Stromal cell of bone marrow (primary cell): ENCODE data around the gene NAA40.
"Not testable (repeated sequence)": the region's sequence is repeated elsewhere in the genome, so short reads cannot be mapped to it uniquely, and the experiment has no call there.

ENCODE experiments used
- DNase-seq: peaks from one replicate; pipeline ENCODE4 v3.0.0-alpha.2; 2012; ENCODE audit warnings: low read depth

Gene NAA40

DNA sequence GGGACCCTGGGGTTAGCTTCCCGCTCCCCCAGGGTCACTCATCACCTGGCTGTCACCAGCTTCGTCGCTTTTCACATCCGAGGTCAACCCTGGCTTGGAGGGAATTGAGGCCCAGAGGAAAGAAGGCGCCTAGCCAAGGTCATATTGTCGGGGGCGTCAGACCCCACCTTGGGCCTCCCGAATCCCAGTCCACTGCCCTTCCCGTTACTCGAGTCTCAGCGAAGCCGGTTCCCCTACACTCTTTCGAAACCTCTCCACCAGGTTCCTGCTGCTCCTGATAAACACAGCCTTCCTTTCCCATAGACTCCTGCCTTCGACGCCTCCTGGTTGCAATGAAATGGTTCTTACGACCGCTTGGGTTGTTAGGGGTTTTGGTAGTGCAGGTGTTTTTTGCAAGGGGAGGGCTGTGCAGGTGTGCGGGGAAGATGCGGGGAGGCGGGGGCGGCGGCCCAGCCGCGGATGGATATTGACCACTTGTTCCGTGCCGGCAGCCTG, 642 bp downstream of the NAA40 start:
- no peak for DNase-seq

DNA sequence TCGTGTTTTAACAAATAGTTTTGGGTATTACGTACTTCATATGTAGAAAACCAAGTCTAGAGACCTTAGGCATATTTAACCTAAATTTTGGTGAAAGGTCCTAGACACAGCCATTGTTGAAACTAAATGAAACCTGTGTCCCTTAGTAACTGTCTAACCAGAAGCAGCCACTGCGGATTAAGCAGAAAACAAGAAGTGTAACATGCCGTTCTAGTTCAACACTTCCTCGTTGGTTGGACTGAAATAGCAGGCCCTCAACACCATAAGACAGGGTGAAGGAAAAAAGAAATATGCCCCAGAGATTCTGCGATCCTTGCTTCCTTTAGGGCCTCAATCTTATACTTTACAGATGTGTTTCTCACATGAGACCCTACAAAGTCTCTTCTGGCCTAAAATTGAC, 2.0 kb downstream of the NAA40 start:
- no peak for DNase-seq

GRCh38 chr11:63941901-63942300, 3.1 kb downstream of the NAA40 start:
- no peak for DNase-seq

DNA sequence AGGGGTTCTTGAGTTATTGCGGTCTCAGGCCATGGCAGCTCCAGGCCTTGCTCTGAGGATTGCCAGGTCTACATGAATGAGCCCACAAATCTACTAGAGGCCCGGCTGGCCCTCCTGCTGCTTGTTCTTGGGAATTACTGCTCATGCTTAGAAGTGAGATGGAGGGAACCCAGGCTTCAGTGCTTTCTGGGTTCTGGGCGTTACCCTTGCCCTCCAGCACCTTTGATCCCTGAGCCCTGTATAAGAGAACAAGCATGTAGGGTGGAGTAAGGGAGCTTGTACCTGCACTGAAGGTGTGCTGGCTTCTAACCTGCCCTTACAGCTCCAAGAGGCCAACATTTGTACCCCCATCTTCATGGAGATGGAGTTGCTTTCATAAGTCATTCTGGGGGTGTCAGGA, 4.0 kb downstream of the NAA40 start:
- DNase-seq, result no peak

DNA sequence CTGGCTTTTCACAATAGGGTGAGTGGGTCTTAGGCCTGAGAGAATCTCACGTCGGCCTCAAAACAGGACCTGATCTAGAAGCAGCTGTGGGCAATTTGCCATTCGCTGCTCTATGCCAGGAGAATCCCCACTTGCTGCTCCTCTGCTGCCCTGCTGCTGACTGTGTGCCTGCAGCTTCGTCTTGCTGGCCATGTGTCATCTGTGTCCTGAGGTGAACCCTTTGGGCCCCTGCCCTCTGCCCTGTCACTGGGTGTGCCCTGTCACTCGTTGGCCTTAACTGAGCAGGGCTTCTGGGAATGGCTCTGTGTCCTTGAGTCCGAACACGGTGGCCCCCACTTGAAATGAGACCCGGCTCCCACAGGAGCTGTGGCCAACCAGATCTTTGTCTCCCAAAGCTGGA, 6.2 kb downstream of the NAA40 start:
- DNase-seq, result no peak

GRCh38 chr11:63945477-63946163, 6.8 kb downstream of the NAA40 start:
- peak; percentile 72 for DNase-seq

DNA sequence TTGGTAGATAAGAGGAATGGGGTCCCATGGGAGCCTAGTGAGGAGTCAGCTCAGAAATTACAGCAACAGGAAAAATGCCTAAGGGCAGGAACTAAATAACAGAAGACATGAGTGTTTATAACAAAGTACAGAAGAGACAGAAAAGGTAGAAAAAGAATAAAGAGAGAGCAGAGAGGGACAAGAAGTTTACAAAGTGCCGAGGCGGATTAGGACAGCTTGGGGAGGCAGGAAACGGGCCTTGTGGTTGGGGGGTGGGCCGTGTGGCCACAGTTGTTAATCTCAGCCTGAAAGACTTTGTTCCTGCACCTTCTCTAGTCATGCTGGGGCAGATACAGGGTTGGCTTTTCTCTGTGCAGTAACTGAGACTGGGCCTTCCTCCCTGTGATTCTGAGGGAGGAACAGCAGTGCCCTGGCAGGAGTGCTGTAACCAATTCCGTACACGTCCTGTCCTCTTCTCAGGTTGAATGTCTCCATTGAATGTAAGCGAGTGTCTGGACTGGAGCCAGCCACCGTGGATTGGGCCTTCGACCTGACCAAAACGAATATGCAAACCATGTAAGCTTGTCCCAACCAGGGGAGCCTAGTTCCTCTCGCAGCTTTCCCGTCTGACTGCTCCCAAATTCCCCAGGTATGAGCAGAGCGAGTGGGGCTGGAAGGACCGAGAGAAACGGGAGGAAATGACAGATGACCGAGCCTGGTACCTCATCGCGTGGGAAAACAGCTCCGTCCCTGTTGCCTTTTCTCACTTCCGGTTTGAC, 13.2 kb downstream of the NAA40 start:
- DNase-seq, result no peak

GRCh38 chr11:63952570-63952969, 13.8 kb downstream of the NAA40 start:
- no peak for DNase-seq

- DNase-seq, result no peak
These were observed 19.2 kb downstream of the NAA40 start for GRCh38 chr11:63958008-63958407.

DNA sequence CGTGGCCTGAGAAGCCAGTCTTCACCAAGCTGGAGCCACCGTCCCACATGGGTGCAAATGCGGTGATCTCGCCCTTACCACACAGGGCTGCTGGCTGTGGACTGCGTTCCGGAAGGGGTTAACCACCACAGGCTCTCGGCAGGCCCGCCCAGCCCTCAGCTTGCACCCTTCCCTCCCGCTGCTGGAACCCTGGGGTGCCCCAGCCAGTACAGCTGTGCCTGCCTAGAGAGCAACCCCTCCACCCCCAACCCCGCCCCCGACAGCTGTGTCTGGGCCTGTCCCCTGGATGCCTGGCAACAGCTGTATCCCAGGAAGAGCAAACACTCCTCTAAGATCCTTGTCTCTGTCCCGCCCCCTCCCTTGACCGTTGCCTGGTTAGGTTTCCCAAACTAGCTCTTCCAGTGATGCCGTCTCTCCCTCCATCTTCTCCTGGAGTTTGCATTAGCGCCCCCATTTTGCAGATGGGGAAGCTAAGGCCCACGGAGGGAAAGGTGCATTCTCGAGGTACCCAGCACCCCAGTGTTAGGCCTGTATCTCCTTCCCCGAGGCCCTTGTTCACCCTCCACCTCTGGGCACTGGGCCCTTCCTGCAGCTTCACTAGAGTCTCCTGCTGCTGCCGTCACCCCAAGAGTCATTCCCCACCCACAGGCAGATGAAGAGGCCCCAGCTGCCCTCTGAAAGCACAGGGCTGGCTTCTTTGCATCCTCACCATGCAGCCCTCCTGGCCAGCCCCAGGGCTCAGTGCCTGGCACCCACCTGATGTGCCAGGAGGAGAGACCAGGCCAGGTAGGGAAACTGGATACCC, 23.0 kb downstream of the NAA40 start:
- DNase-seq, result no peak

GRCh38 chr11:63963895-63964294, 25.1 kb downstream of the NAA40 start:
- not testable (repeated sequence) for DNase-seq

DNA sequence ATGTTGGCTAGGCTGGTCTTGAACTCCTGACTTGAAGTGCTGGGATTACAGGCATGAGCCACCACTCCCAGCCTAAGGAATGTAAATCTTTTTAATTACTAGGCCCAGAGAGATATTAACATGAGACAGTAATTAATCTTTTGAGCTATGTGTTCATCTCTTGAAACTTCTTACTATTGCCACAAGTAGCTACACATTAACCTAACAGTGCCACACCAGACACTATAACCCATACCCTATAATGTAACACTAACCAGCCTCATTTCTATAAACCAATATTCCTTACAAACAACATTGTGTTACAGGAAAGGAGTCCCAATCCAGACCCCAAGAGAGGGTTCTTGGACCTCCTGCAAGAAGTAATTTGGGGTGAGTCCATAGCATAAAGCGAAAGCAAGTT, 27.6 kb downstream of the NAA40 start:
- DNase-seq, result no peak

- no peak for DNase-seq
These were observed 30.7 kb downstream of the NAA40 start for GRCh38 chr11:63969461-63969860.

DNA sequence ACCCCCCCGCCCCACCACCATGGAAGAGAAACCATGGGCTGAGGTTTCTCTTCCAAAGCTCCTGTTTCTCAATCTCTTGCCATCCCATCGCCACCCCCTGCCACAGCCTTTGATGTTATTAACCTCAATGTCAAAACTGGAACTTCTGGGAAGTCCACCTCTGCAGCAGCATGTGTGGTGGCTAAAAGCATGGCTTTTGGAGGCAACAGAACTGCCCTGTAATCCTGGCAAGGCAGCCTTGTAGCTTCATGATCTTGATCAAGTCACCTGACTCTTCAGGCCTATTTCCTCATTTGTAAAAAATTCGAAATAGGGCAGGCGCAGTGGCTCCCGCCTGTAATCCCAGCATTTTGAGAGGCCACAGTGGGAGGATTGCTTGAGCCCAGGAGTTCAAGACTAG, 32.1 kb downstream of the NAA40 start:
- DNase-seq, result no peak

DNA sequence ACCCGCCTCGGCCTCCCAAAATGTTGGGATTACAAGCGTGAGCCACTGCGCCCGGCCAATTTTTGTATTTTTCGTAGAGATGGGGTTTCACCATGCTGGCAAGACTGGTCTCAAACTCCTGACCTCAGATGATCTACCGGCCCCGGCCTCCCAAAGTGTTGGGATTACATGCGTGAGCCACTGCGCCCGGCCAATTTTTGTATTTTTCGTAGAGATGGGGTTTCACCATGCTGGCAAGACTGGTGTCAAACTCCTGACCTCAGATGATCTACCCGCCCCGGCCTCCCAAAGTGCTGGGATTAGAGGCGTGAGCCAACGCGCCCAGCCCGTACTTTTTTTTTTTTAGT, 35.1 kb downstream of the NAA40 start:
- DNase-seq, result not testable (repeated sequence)

DNA sequence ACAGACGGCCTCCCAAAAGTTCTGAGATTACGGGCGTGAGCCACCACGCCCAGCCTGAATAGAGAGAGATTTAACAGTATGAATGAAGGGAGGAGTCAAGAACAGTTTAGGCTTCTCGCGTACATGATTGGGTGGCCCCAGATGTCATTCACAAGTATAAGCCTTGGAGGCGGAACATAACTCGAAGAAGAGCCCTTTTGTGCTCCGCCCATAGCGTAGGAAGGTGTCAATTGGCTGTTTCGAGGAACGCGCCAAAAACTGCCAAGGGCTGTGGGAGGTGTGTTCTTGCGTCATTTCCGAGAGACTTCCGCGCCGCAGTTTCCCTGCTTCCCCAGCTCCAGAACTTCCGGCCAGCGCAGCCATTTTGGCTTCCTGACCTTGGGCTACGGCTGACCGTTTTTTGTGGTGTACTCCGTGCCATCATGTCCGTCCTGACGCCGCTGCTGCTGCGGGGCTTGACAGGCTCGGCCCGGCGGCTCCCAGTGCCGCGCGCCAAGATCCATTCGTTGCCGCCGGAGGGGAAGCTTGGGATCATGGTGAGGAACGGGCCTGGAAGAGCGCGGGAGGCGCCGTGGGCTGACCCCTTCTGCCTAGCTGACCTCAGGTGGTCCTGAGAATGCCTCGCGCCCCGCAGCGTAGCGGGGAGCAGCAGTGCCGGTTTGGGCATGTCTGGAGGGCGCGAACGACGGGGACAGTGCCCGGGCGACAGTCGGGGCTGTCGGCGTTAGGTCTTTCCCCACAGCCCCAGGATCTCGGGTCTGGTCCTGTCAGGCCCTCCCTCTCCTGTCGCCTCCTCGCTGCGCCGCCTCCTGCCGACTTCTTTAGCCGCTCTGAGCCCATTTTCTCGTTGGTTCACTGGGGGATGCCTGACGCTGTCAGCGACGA, 35.7 kb downstream of the NAA40 start, which contains the start of gene COX8A:
Gene COX8A (plus strand): TSS at position 362 of the 885 bp plus-strand sequence. CDS start 61 bp downstream, at position 423.
- DNase-seq, result peak; percentile 100

DNA sequence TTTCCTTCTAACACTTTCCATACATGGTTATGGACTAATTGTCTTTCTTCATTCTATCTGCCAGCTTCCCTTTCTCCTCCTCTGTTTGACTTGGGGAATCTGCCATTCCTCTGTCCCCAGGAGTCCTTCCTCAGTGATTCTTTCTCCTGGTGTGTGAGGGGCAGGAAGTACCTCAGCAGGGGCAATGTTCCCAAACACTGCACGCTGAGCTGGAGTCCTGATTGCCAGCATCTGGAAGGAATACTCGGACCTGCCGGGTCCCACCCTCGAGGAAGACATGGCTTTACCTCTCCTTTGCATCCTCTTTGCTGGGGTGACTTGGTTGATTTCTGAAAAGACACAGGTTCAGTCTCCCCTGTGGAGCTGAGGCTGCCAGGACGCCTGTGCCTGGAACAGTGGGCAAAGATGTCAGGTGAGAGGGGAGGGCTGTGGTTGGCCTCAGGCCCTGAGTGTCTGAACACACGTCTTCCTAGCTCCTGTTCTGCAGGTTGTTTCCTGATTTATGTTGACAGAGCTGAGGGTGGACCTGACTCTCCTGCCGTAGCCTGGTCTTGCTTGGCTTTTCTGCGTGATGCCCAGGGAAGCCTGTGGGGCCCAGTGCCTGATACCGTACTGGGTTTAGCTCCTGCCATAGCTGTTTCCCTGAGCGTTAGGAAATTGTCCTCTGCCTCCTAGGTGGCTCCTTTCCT, 39.9 kb downstream of the NAA40 start:
- no peak for DNase-seq

GRCh38 chr11:63979426-63979825, 40.6 kb downstream of the NAA40 start:
- no peak for DNase-seq

DNA sequence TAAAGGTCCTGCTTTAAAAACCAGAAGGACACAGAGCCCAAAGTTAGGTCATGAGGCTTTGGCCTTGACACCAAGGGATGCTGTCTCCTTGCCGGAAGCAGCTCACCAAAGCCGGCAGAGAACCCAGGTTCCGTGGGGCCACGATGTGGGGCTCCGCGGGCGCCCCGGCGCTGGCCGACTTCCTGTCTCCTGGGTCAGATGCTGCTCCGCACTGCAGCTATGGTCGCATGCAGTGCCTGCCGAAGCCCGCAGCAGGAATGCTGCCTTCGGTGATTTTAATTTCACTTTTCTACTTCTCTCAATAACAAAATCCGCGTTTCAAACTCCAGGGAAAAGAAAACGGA, 47.0 kb downstream of the NAA40 start:
- DNase-seq, result no peak

GRCh38 chr11:63986156-63986931, 47.5 kb downstream of the NAA40 start, which contains the start of gene OTUB1:
Gene OTUB1, plus strand, starts transcription at chr11:63986438. Its CDS starts 19 bp downstream, at chr11:63986457.
- peak; percentile 76 for DNase-seq
